Iris pigment epithelial cell (primary cell): Measurements from ENCODE around the gene KNG1.
"Not testable (repeated sequence)": the region's sequence is repeated elsewhere in the genome, so short reads cannot be mapped to it uniquely, and the experiment has no call there.

ENCODE experiments used
- DNase-seq: peaks from one replicate; pipeline ENCODE4 v3.0.0-alpha.2; 2011; ENCODE audit warnings: low read depth

The KNG1 gene

GRCh38 chr3:186717039-186717457, at the start of gene KNG1:
Gene KNG1 (plus strand): TSS chr3:186717359. CDS start chr3:186717543, 184 bp downstream.
- DNase-seq: no peak

GRCh38 chr3:186668426-186668825, 48.7 kb upstream of the KNG1 start:
- no peak for DNase-seq

GRCh38 chr3:186669378-186670084, 47.6 kb upstream of the KNG1 start:
- DNase-seq: peak; percentile 9

- no peak for DNase-seq
Observed at GRCh38 chr3:186670155-186670554, 47.0 kb upstream of the KNG1 start.

- no peak for DNase-seq
Observed at GRCh38 chr3:186671051-186671450, 46.1 kb upstream of the KNG1 start.

GRCh38 chr3:186678604-186679003, 38.6 kb upstream of the KNG1 start:
- DNase-seq: no peak

GRCh38 chr3:186679151-186679550, 38.0 kb upstream of the KNG1 start:
- no peak for DNase-seq

GRCh38 chr3:186680869-186681268, 36.3 kb upstream of the KNG1 start:
- no peak for DNase-seq

GRCh38 chr3:186682812-186683211, 34.3 kb upstream of the KNG1 start:
- DNase-seq: no peak

- DNase-seq: no peak
Observed at GRCh38 chr3:186683979-186684378, 33.2 kb upstream of the KNG1 start.

GRCh38 chr3:186686475-186686874, 30.7 kb upstream of the KNG1 start:
- DNase-seq: not testable (repeated sequence)

GRCh38 chr3:186687120-186687651, 30.0 kb upstream of the KNG1 start:
- DNase-seq: no peak

GRCh38 chr3:186690304-186690703, 26.9 kb upstream of the KNG1 start:
- DNase-seq: not testable (repeated sequence)

GRCh38 chr3:186691676-186692075, 25.5 kb upstream of the KNG1 start:
- no peak for DNase-seq

- no peak for DNase-seq
Observed at GRCh38 chr3:186693843-186694242, 23.3 kb upstream of the KNG1 start.

- DNase-seq: no peak
Observed at GRCh38 chr3:186694288-186695032, 22.7 kb upstream of the KNG1 start.

GRCh38 chr3:186696522-186696921, 20.6 kb upstream of the KNG1 start:
- no peak for DNase-seq

- DNase-seq: no peak
Observed at GRCh38 chr3:186697510-186697909, 19.6 kb upstream of the KNG1 start.

- DNase-seq: no peak
Observed at GRCh38 chr3:186700267-186700666, 16.9 kb upstream of the KNG1 start.

GRCh38 chr3:186702451-186702850, 14.7 kb upstream of the KNG1 start:
- not testable (repeated sequence) for DNase-seq

GRCh38 chr3:186705882-186706780, 11.0 kb upstream of the KNG1 start:
- DNase-seq: no peak

GRCh38 chr3:186708983-186709679, 8.0 kb upstream of the KNG1 start:
- DNase-seq: no peak
